WTC11 (cell line): Measurements from ENCODE around the gene MSL1. TPM values are rescaled to one million over a fixed set of nuclear protein-coding genes. Genes with fewer than 3 reads are reported as not detected.

Source experiments
- ATAC-seq: fragments of 200-7000 bp; cut with Tn5 transposase; 2 replicates; pipeline ENCODE4 v1.10.0; 2021; ENCODE audit warnings: mild to moderate bottlenecking, moderate library complexity
- CTCF ChIA-PET: fragments of 300-600 bp; sonication (Branson Sonifier 250); formaldehyde crosslinking; loops from one replicate; lab custom pipeline; 2021; ENCODE audit warnings: antibody characterized with exemption; lab: Charles Lee
- POLR2A ChIA-PET: fragments of 350-600 bp; sonication (Branson Sonifier 250); formaldehyde crosslinking; loops from one replicate; lab custom pipeline; 2021; ENCODE audit warnings: antibody characterized with exemption; lab: Charles Lee
- DNase-seq: peaks from one replicate; pipeline ENCODE4 v3.0.0; 2021; ENCODE audit warnings: low spot score
- H3K27ac Mint-ChIP-seq: 2 replicates; pipeline ENCODE4 v1.8.0; 2021; ENCODE audit warnings: mixed read lengths
- H3K27me3 Mint-ChIP-seq: 2 replicates; pipeline ENCODE4 v1.8.0; 2021; ENCODE audit warnings: low read depth, mild to moderate bottlenecking, moderate library complexity, mixed read lengths
- H3K36me3 Mint-ChIP-seq: 2 replicates; pipeline ENCODE4 v1.8.0; 2021; ENCODE audit warnings: mixed read lengths
- H3K4me1 Mint-ChIP-seq: 2 replicates; pipeline ENCODE4 v1.8.0; 2022; ENCODE audit warnings: mixed read lengths
- H3K4me3 Mint-ChIP-seq: 2 replicates; pipeline ENCODE4 v1.8.0; 2021; ENCODE audit warnings: mild to moderate bottlenecking, moderate library complexity, mixed read lengths
- H3K9me3 Mint-ChIP-seq: 2 replicates; pipeline ENCODE4 v1.8.0; 2021; ENCODE audit warnings: mixed read lengths
- AFF4 ChIP-seq: sonication (generic); formaldehyde crosslinking; IDR thresholded peaks from 2 replicates; pipeline ENCODE4 v1.8.1; 2023; ENCODE audit warnings: mild to moderate bottlenecking, missing genetic modification reagents, borderline replicate concordance
- CREM ChIP-seq: sonication (generic); formaldehyde crosslinking; IDR thresholded peaks from 2 replicates; pipeline ENCODE4 v1.8.1; 2022; ENCODE audit warnings: mild to moderate bottlenecking, missing genetic modification reagents, moderate library complexity
- E2F1 ChIP-seq: sonication (generic); formaldehyde crosslinking; IDR thresholded peaks from 2 replicates; pipeline ENCODE4 v1.8.0; 2022; ENCODE audit warnings: mild to moderate bottlenecking, missing genetic modification reagents
- E2F4 ChIP-seq: sonication (generic); formaldehyde crosslinking; IDR thresholded peaks from 2 replicates; pipeline ENCODE4 v1.8.1; 2022; ENCODE audit warnings: low read depth, mild to moderate bottlenecking, moderate library complexity, missing genetic modification reagents, borderline replicate concordance
- E2F5 ChIP-seq: sonication (generic); formaldehyde crosslinking; IDR thresholded peaks from 2 replicates; pipeline ENCODE4 v1.8.1; 2022; ENCODE audit warnings: mild to moderate bottlenecking, moderate library complexity, missing genetic modification reagents
- FOXK1 ChIP-seq: sonication (generic); formaldehyde crosslinking; IDR thresholded peaks from 2 replicates; pipeline ENCODE4 v1.8.0; 2022; ENCODE audit warnings: mild to moderate bottlenecking, moderate library complexity, missing genetic modification reagents
- GRHL2 ChIP-seq: fragments of 250-450 bp; sonication (Bioruptor Pico); IDR thresholded peaks from 2 replicates; pipeline ENCODE4 v1.8.0; 2022; ENCODE audit warnings: mild to moderate bottlenecking, moderate library complexity; ENCODE audit not compliant: insufficient replicate concordance, severe bottlenecking
- IRF2 ChIP-seq: sonication (generic); formaldehyde crosslinking; IDR thresholded peaks from 2 replicates; pipeline ENCODE4 v1.8.0; 2022; ENCODE audit warnings: low read depth, missing genetic modification reagents, borderline replicate concordance
- JUN ChIP-seq: sonication (generic); formaldehyde crosslinking; IDR thresholded peaks from 2 replicates; pipeline ENCODE4 v1.8.0; 2023; ENCODE audit warnings: mild to moderate bottlenecking, missing genetic modification reagents
- MAX ChIP-seq: sonication (generic); formaldehyde crosslinking; IDR thresholded peaks from 2 replicates; pipeline ENCODE4 v1.8.0; 2022; ENCODE audit warnings: mild to moderate bottlenecking, missing genetic modification reagents
- NR2C2 ChIP-seq: sonication (generic); formaldehyde crosslinking; IDR thresholded peaks from 2 replicates; pipeline ENCODE4 v1.8.0; 2022; ENCODE audit warnings: mild to moderate bottlenecking, missing genetic modification reagents
- OVOL2 ChIP-seq: fragments of 250-450 bp; sonication (Bioruptor Pico); IDR thresholded peaks from 2 replicates; pipeline ENCODE4 v1.9.0; 2021; ENCODE audit warnings: mild to moderate bottlenecking, borderline replicate concordance
- PREB ChIP-seq: sonication (generic); formaldehyde crosslinking; IDR thresholded peaks from 2 replicates; pipeline ENCODE4 v1.8.1; 2022; ENCODE audit warnings: mild to moderate bottlenecking, missing genetic modification reagents, moderate library complexity, borderline replicate concordance
- RELA ChIP-seq: sonication (generic); formaldehyde crosslinking; IDR thresholded peaks from 2 replicates; pipeline ENCODE4 v1.8.1; 2022; ENCODE audit warnings: missing genetic modification reagents, mild to moderate bottlenecking, borderline replicate concordance
- TP53 ChIP-seq: sonication (generic); formaldehyde crosslinking; IDR thresholded peaks from 2 replicates; pipeline ENCODE4 v1.8.1; 2023; ENCODE audit warnings: mild to moderate bottlenecking, missing genetic modification reagents
- ZBTB21 ChIP-seq: sonication (generic); formaldehyde crosslinking; IDR thresholded peaks from 2 replicates; pipeline ENCODE4 v1.8.1; 2023; ENCODE audit warnings: mild to moderate bottlenecking, missing genetic modification reagents, borderline replicate concordance
- ZNF219 ChIP-seq: sonication (generic); formaldehyde crosslinking; IDR thresholded peaks from 2 replicates; pipeline ENCODE4 v1.8.0; 2023; ENCODE audit warnings: missing genetic modification reagents, mild to moderate bottlenecking, borderline replicate concordance
- ZNF512 ChIP-seq: sonication (generic); formaldehyde crosslinking; IDR thresholded peaks from 2 replicates; pipeline ENCODE4 v1.8.1; 2022; ENCODE audit warnings: missing genetic modification reagents, borderline replicate concordance
- total RNA-seq: library from RNA; stranded (reverse); gene quantifications from 3 replicates; pipeline ENCODE4 v1.2.3, GENCODE V29; 2021

Gene MSL1
- total RNA-seq, 1 experiment from 2014 or later, result 78.1 TPM

GRCh38 chr17:40122136-40122998, 596 bp downstream of the MSL1 start:
- H3K27me3 Mint-ChIP-seq, result no peaks in the 10 kb centered on the region
- H3K27ac Mint-ChIP-seq, result no peak overlapping the region
- peaks cover 20% of the 10 kb centered on the region for H3K36me3 Mint-ChIP-seq
- no peaks in the 10 kb centered on the region for H3K9me3 Mint-ChIP-seq
- H3K4me1 Mint-ChIP-seq, result peaks cover 26% of the 10 kb centered on the region
- peak; percentile 59 for DNase-seq
- ATAC-seq, result peak; percentile 14
- TF ChIP-seq GRHL2 (CRISPR knock-in tag) (no peak), AFF4 (no peak), E2F4 (CRISPR knock-in tag) (no peak), FOXK1 (CRISPR knock-in tag) (no peak; the same call in 1 of the 2 replicates), E2F5 (CRISPR knock-in tag) (no peak), CREM (CRISPR knock-in tag) (0 out of 2 replicates have a peak, but pooled peaks have one; percentile 42), ZNF219 (no peak), OVOL2 (no peak), ZNF512 (no peak), TP53 (no peak), PREB (CRISPR knock-in tag) (no peak), ZBTB21 (CRISPR knock-in tag) (no peak), IRF2 (CRISPR knock-in tag) (no peak), MAX (CRISPR knock-in tag) (no peak), E2F1 (CRISPR knock-in tag) (no peak), RELA (CRISPR knock-in tag) (no peak; the same call in 1 of the 2 replicates), JUN (CRISPR knock-in tag) (0 out of 2 replicates have a peak, but pooled peaks have one; percentile 44), NR2C2 (CRISPR knock-in tag) (no peak)
- CTCF ChIA-PET, result interaction anchor here (0.7 to 5.3 kb wide), 12 partner anchors 11 to 494 kb away, joined by 3 to 120 read pairs (median 5); partner anchors contain the start of gene THRA
- H3K4me3 Mint-ChIP-seq, result peak overlapping the region; percentile 98
- POLR2A ChIA-PET, result interaction anchor here (0.9 to 3.1 kb wide), 11 partner anchors 9 to 96 kb away, joined by 3 to 28 read pairs (median 5); partner anchors contain the start of genes CASC3, MED24, NR1D1 and THRA
